MM.1S (cell line): ENCODE results near the gene TAF1D.

Experiments used
- DNase-seq: peaks from one replicate; pipeline ENCODE4 v3.0.0-alpha.2; 2015
- H2AFZ ChIP-seq: fragments of 300-600 bp; sonication (generic); 2 replicates; pipeline ENCODE4 v1.6.0; 2016; ENCODE audit warnings: antibody characterized with exemption, low read length
- H3F3A ChIP-seq: fragments of 300-600 bp; sonication (generic); 2 replicates; pipeline ENCODE4 v1.6.1; 2016; ENCODE audit warnings: mild to moderate bottlenecking, antibody characterized with exemption, low read length, moderate library complexity, mixed read lengths; ENCODE audit not compliant: insufficient read depth
- H3K27ac ChIP-seq: fragments of 300-600 bp; sonication (generic); 2 replicates; pipeline ENCODE4 v1.5.1; 2016; ENCODE audit warnings: mild to moderate bottlenecking, low read length
- H3K27me3 ChIP-seq: fragments of 300-600 bp; sonication (generic); replicated peaks from 2 replicates; pipeline ENCODE4 v1.6.0; 2016; ENCODE audit warnings: low read length; ENCODE audit not compliant: insufficient read depth
- H3K36me3 ChIP-seq: fragments of 300-600 bp; sonication (generic); replicated peaks from 2 replicates; pipeline ENCODE4 v1.6.1; 2016; ENCODE audit warnings: mild to moderate bottlenecking, low read length, mixed read lengths; ENCODE audit not compliant: insufficient read depth
- H3K4me1 ChIP-seq: fragments of 300-600 bp; sonication (generic); 2 replicates; pipeline ENCODE4 v1.6.1; 2016; ENCODE audit warnings: low read length, mixed read lengths
- H3K4me2 ChIP-seq: fragments of 300-600 bp; sonication (generic); 2 replicates; pipeline ENCODE4 v1.6.0; 2016; ENCODE audit warnings: low read depth, low read length
- H3K4me3 ChIP-seq: fragments of 300-600 bp; sonication (generic); 2 replicates; pipeline ENCODE4 v1.5.1; 2016; ENCODE audit warnings: low read length, mixed read lengths
- H3K79me2 ChIP-seq: fragments of 300-600 bp; sonication (generic); 2 replicates; pipeline ENCODE4 v1.6.1; 2016; ENCODE audit warnings: mixed run types, low read length, mixed read lengths
- H3K9ac ChIP-seq: fragments of 300-600 bp; sonication (generic); 2 replicates; pipeline ENCODE4 v1.6.1; 2016; ENCODE audit warnings: low read length, mixed read lengths
- H3K9me2 ChIP-seq: fragments of 300-600 bp; sonication (generic); replicated peaks from 2 replicates; pipeline ENCODE4 v1.6.1; 2016; ENCODE audit warnings: mild to moderate bottlenecking, low read length, mixed read lengths; ENCODE audit not compliant: insufficient read depth
- H3K9me3 ChIP-seq: fragments of 300-600 bp; sonication (generic); replicated peaks from 2 replicates; pipeline ENCODE4 v1.6.1; 2016; ENCODE audit warnings: mild to moderate bottlenecking, low read length, mixed read lengths; ENCODE audit not compliant: insufficient read depth
- H4K20me1 ChIP-seq: fragments of 300-600 bp; sonication (generic); 2 replicates; pipeline ENCODE4 v1.6.1; 2016; ENCODE audit warnings: mild to moderate bottlenecking, low read length, moderate library complexity, mixed read lengths; ENCODE audit not compliant: insufficient read depth
- CTCF ChIP-seq: fragments of 300-600 bp; sonication (generic); IDR thresholded peaks from 2 replicates; pipeline ENCODE4 v1.5.1; 2016; ENCODE audit warnings: antibody characterized with exemption, low read length, mixed read lengths
- EZH2 ChIP-seq: fragments of 300-600 bp; sonication (generic); optimal IDR thresholded peaks from 2 replicates; pipeline ENCODE3; 2017; ENCODE audit warnings: low read depth, mild to moderate bottlenecking, antibody characterized with exemption, low read length, mixed read lengths
- EZH2phosphoT487 ChIP-seq: fragments of 300-600 bp; sonication (generic); IDR thresholded peaks from 2 replicates; pipeline ENCODE4 v1.6.1; 2018; ENCODE audit warnings: antibody characterized with exemption, low read length

The TAF1D gene

GRCh38 chr11:93773601-93774200, 32.4 kb upstream of the TAF1D start:
- Histone ChIP-seq H3K79me2 (no peaks in the 10 kb centered on the region), H3K9me3 (no peaks in the 10 kb centered on the region), H3K4me2 (no peak overlapping the region), H3K9ac (no peak overlapping the region), H4K20me1 (no peaks in the 10 kb centered on the region), H3K4me3 (no peak overlapping the region), H3K4me1 (no peaks in the 10 kb centered on the region), H2AFZ (no peak overlapping the region), H3K27ac (no peak overlapping the region), H3K36me3 (no peaks in the 10 kb centered on the region), H3K27me3 (no peaks in the 10 kb centered on the region), H3K9me2 (no peaks in the 10 kb centered on the region), H3F3A (no peaks in the 10 kb centered on the region)
- no peak for DNase-seq
- TF ChIP-seq EZH2phosphoT487, result no peak
- no peak for TF ChIP-seq CTCF
- TF ChIP-seq EZH2, result no peak

- no peak for DNase-seq
- Histone ChIP-seq H4K20me1 (no peaks in the 10 kb centered on the region), H2AFZ (no peak overlapping the region), H3K9ac (no peak overlapping the region), H3K9me2 (no peaks in the 10 kb centered on the region), H3F3A (no peaks in the 10 kb centered on the region), H3K4me3 (no peak overlapping the region), H3K9me3 (no peaks in the 10 kb centered on the region), H3K79me2 (no peaks in the 10 kb centered on the region), H3K4me2 (no peak overlapping the region), H3K27ac (no peak overlapping the region), H3K4me1 (no peaks in the 10 kb centered on the region), H3K27me3 (no peaks in the 10 kb centered on the region), H3K36me3 (no peaks in the 10 kb centered on the region)
- TF ChIP-seq CTCF, result no peak
- no peak for TF ChIP-seq EZH2
- no peak for TF ChIP-seq EZH2phosphoT487
Measured at GRCh38 chr11:93773045-93773477, 31.8 kb upstream of the TAF1D start.

GRCh38 chr11:93772123-93772522, 30.8 kb upstream of the TAF1D start:
- no peaks in the 10 kb centered on the region for H3K4me1 ChIP-seq
- no peak overlapping the region for H3K27ac ChIP-seq
- H3K9me3 ChIP-seq, result no peaks in the 10 kb centered on the region
- H3K4me2 ChIP-seq, result no peak overlapping the region
- H3F3A ChIP-seq, result no peaks in the 10 kb centered on the region
- no peaks in the 10 kb centered on the region for H3K27me3 ChIP-seq
- TF ChIP-seq CTCF (no peak), EZH2 (no peak), EZH2phosphoT487 (no peak)
- H3K79me2 ChIP-seq, result no peaks in the 10 kb centered on the region
- H4K20me1 ChIP-seq, result no peaks in the 10 kb centered on the region
- no peaks in the 10 kb centered on the region for H3K36me3 ChIP-seq
- H3K4me3 ChIP-seq, result no peak overlapping the region
- H3K9me2 ChIP-seq, result no peaks in the 10 kb centered on the region
- DNase-seq, result no peak
- no peak overlapping the region for H2AFZ ChIP-seq
- H3K9ac ChIP-seq, result no peak overlapping the region
